UCSD-AML1 (cell line): ENCODE measurements around the gene STX1A.
"Not testable (repeated sequence)": the region's sequence is repeated elsewhere in the genome, so short reads cannot be mapped to it uniquely, and the experiment has no call there.

Experiments used
- DNase-seq: peaks from one replicate; lab custom pipeline; 2025; ENCODE audit not compliant: unreplicated experiment; lab: John Stamatoyannopoulos, UW

Gene STX1A

DNA sequence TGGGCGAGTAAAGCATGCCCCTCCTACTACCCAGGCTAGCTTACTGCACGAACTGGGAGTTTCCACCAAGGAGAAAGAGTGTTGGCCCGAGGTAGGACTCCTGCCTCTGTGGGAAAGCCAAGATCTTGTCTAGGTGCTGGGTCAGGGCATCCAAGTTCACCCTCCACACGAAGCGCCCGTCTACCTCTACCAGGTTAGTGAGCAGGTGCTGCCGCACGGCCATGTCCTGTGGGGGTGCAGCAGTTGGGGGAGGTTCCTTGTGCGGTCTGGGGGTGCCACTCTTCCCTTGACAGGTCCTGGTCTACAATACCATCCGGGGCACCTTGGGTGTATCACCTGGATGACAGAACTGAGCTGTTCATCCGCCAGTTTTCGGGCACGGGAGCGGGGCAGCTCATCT, 17.4 kb upstream of the STX1A start:
- no peak for DNase-seq

GRCh38 chr7:73735528-73735905, 16.0 kb upstream of the STX1A start:
- DNase-seq = no peak

GRCh38 chr7:73734619-73735527, 15.4 kb upstream of the STX1A start:
- DNase-seq = peak; percentile 79

DNA sequence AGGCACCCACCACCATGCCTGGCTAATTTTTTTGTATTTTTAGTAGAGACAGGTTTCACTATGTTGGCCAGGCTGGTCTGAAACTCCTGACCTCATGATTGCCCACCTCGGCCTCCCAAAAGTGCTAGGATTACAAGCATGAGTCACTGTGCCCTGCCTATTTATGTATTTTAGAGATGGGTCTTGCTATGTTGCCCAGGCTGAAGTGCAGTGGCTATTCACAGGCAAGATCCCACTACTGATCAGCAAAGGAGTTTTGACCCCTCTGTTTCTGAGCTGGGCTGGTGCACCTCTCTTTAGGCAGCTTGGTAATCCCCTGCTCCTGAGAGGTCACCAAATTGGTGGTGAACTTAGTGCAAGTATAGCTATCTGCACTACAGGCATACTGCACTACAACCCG, 12.9 kb upstream of the STX1A start:
- DNase-seq = no peak

DNA sequence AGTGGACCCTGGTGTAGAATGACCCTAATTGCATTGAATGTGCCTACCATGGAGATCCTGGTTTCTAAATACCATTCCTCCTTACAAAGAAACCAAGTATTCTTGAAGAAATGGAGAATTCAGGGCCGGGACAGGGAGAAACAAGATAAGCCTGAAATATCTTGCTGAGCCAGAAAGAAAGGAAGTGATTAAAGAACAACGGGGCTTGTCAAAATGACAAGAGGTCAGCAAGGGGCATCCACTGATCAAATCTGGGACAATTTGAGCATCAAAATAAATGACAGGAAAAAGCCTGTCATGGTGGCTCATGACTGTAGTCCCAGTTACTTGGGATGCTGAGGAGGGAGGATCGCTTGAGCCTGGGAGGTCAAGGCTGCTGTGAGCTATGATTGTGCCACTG, 11.0 kb upstream of the STX1A start:
- DNase-seq = no peak

GRCh38 chr7:73728551-73728950, 9.1 kb upstream of the STX1A start:
- no peak for DNase-seq

DNA sequence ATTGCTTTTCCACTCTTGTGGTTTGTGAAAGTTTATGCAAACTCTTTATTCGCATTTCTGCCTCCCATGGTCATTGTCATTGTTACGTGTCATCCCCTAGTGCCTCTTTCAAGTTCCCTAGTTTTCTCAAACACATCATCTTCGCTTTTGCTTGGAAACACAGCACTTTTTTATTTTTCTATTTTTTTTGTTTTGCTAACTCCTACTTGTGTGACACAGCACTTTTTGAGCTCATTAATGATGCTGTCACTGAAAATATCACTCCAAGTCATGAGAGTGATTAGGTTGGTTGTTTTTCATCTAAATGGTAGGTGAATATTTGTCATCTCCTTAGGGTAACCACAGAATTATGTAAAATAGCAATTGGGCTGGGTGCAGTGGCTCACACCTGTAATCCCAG, 8.5 kb upstream of the STX1A start:
- DNase-seq = no peak

DNA sequence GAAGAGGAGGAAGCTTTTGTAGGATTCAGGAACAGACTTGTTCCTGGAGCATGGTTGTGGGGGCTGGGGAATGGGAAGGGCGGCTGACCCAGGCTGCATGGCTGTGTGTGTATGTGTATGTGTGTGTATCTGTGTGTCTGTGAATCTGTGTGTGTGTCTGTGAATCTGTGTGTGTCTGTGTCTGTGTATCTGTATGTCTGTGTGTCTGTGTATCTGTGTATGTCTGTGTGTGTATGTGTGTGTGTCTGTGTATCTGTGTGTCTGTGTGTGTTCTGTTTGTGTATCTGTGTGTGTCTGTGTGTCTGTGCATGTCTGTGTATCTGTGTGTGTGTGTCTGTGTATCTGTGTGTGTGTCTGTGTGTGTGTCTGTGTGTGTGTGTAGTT, 6.6 kb upstream of the STX1A start:
- no peak for DNase-seq

- no peak for DNase-seq
Observed at GRCh38 chr7:73723813-73724212, 4.3 kb upstream of the STX1A start.

GRCh38 chr7:73722785-73723184, 3.3 kb upstream of the STX1A start:
- no peak for DNase-seq

GRCh38 chr7:73722182-73722581, 2.7 kb upstream of the STX1A start:
- DNase-seq = not testable (repeated sequence)

- DNase-seq = no peak
Observed at GRCh38 chr7:73721377-73721817, 1.9 kb upstream of the STX1A start.

DNA sequence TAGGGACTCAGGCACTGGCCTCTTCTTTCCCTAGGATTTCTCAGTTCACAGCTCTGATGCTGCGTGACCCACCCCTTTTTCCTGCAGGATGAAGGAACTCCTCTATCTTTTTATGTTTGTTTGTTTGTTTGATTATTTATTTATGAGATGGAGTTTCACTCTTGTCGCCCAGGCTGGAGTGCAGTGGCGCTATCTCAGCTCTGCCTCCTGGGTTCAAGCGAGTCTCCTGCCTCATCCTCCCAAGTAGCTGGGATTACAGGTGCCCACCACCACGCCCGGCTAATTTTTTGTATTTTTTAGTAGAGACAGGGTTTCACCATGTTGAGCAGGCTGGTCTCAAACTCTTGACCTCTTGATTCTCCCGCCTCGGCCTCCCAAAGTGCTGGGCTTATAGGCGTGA, 974 bp upstream of the STX1A start:
- DNase-seq = not testable (repeated sequence)

DNA sequence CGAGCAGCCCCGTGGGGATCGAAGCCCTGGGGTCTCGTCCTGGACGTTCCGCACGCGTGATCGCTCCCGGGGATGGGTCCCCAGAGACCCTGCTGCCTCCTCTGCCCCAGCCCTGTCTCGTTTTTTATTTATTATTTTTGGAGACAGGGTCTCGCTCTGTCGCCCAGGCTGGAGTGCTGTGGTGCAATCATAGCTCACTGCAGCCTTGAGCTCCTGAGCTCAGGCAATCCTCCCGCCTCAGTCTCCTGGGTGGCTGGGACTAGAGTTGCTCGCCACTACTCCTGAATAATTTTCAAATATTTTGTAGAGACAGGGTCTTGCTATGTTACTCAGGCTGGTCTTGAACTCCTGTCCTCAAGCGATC, 319 bp upstream of the STX1A start:
- no peak for DNase-seq

DNA sequence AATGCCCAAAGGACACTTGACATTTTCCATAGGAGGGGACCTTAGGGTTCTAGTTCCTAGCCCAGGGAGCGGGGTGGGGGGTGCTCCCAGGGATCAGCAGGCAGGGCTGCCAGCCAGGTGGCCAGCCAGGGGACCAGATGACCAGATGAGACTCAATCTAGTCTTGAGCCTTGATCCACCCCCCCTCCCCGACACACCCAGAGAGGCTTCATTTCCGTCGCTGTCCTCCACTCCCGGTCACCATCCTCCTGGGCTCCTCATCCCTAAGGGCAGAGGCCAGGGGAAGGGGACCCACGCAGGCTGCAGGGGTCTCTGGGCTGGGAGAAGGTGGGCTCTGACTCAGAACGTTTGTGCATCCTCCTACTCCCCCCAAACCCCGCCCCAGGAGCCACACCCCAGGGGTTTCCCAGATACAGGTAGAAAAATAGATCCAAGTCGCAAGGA, 1.0 kb downstream of the STX1A start:
- DNase-seq = no peak

DNA sequence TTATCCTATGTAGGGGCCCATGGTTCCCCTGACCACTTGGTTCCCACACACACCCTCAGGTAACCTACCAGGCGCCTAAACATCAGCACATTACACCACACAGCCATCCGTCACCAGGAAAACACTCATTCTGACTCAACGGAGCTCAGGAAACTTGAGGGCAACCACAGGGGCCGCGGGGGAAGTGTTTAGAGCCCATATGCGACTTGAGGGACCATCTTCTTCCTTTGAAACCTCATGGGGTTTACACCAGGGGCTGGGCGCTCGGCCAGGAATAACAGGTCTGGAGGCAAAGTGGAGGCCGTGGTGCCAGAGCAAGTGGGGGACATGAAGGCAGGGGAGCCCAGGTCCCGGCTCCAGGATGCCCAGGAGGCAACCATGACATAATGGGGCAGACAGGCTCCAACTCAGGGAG, 1.5 kb downstream of the STX1A start:
- DNase-seq = peak; percentile 72

DNA sequence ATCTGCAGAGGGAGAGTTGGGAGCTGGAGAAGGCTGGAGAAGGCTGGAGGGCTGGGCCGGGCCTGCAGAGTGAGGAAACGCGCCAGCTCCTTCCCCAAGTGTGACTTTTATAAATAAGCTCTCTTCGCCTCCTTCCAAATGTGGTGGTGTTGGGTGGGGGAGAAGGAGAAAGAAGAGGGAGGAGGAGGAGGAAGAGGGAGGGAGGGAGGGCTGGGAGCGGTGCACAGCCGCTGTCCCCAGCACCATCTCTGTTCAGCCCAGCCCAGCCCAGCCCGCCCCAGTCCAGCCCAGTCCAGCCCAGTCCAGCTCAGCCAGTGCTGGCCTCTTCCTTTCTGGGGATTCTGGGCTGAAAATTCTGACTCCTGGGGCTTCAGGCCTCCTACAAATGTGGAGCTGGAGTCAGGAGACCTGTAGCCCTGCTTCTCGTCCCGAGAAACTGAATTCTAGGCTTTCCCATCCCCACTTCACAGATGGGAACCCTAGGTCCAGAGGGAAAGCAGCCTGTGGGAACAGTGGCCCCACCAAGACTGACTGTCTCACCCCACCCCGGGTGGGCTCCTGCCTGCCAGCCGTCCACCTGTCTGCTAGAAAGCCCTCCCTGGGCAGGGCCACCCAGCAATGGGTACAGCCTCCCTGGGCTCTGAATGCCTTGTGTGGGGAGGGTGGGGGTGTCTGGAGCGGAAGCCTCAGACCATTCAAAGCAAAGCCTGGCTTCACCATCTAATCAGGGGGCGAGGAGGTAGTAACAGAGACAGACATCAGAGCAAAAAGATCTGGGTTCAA, 2.3 kb downstream of the STX1A start:
- no peak for DNase-seq

GRCh38 chr7:73716318-73716890, 3.1 kb downstream of the STX1A start:
- DNase-seq = no peak

GRCh38 chr7:73715648-73716317, 3.7 kb downstream of the STX1A start:
- DNase-seq = no peak

- DNase-seq = not testable (repeated sequence)
Observed at GRCh38 chr7:73713319-73713718, 6.2 kb downstream of the STX1A start.

DNA sequence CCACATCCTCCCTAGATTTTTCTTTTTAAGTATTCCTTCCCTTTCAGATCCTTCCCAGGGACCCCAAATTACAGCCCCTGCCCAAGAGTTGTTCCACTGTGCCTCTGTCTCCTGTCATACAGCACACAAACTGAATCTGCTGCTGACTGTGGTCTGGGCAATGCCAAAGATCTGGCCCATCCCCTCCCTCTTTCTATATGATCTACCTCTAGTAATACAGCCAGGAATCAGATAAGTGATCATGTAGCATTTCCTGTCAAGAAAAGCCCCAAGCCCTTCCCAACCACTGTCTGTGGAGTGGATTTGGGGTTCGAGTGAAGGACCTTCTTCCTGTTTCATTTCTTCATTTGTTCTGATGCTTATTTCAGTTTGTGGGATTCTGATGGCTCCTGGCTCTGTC, 6.7 kb downstream of the STX1A start:
- no peak for DNase-seq
